ENCODE results near the gene FTSJ3. TPM values are rescaled to one million over a fixed set of nuclear protein-coding genes. Genes with fewer than 3 reads are reported as not detected.
A peak's percentile ranks its signal among the peaks of the same experiment; 100 is the strongest.

Gene FTSJ3
- total RNA-seq, 1 experiment from 2014 or later, result 82.4 TPM

GRCh38 chr17:63774969-63775265 lies 52.5 kb downstream of the FTSJ3 start:
- CTCF ChIA-PET, result no interaction called here
- Histone ChIP-seq H3K4me2 (ENCODE audit: low read length) (peak overlapping the region; percentile 88), H4K20me1 (ENCODE audit: low read length) (peaks cover 64% of the 10 kb centered on the region), H3K27ac (ENCODE audit: low read length) (0 out of 2 replicates have a peak overlapping the region, but pooled peaks have one; percentile 98), H3K79me2 (ENCODE audit: low read length) (peaks cover 94% of the 10 kb centered on the region), H3K36me3 (ENCODE audit: low read depth, low read length) (peaks cover 19% of the 10 kb centered on the region; the same call in 1 of the 2 replicates), H3K27me3 (ENCODE audit: low read length) (no peaks in the 10 kb centered on the region), H3F3A (ENCODE audit: low read length, unreplicated experiment) (no peaks in the 10 kb centered on the region), H3K9me2 (replicated peaks; ENCODE audit: low read length) (no peaks in the 10 kb centered on the region), H2AFZ (ENCODE audit: low read length) (no peak overlapping the region), H3K9ac (ENCODE audit: low read length) (peak overlapping the region; percentile 98), H3K4me3 (ENCODE audit: low read length) (peak overlapping the region; percentile 88), H3K9me3 (ENCODE audit: low read length) (no peaks in the 10 kb centered on the region), H3K4me1 (ENCODE audit: insufficient read depth, low read length) (peaks cover 47% of the 10 kb centered on the region)
- intact Hi-C loops (cut with micrococcal nuclease), result loop anchor here (10.0 kb wide), 1 partner anchor 340 kb away; no protein-coding TSS in a partner anchor
- no peak for TF ChIP-seq EZH2phosphoT487 (IDR thresholded peaks at IDR 0.05; ENCODE audit: borderline replicate concordance, low read length)
- TF ChIP-seq CTCF (conservative IDR thresholded peaks at IDR 0.05; ENCODE audit: low read depth, low read length), result no peak
- no peak for TF ChIP-seq EZH2 (IDR thresholded peaks at IDR 0.05; ENCODE audit: low read length, unreplicated experiment)
- DNase-seq (peak; percentile 32), ATAC-seq (no peak)
- POLR2A ChIA-PET (ENCODE audit: unreplicated experiment), result no interaction called here
- TSS peak; percentile 42 for BruUV-seq (replicated peaks)

- no peak; the same call in 1 of the 2 replicates for TF ChIP-seq CTCF (conservative IDR thresholded peaks at IDR 0.05; ENCODE audit: low read depth, low read length)
- TF ChIP-seq EZH2 (IDR thresholded peaks at IDR 0.05; ENCODE audit: low read length, unreplicated experiment), result no peak
- TF ChIP-seq EZH2phosphoT487 (IDR thresholded peaks at IDR 0.05; ENCODE audit: borderline replicate concordance, low read length), result no peak
- Histone ChIP-seq H3K4me2 (ENCODE audit: low read length) (peak within 1 kb of the TSS; percentile 88), H3K9ac (ENCODE audit: low read length) (peak within 1 kb of the TSS; percentile 98), H4K20me1 (ENCODE audit: low read length) (peaks cover 59% of the 10 kb centered on the region), H3K79me2 (ENCODE audit: low read length) (peaks cover 94% of the 10 kb centered on the region), H3K9me3 (ENCODE audit: low read length) (no peaks in the 10 kb centered on the region), H2AFZ (ENCODE audit: low read length) (peak within 1 kb of the TSS; percentile 63), H3K4me3 (ENCODE audit: low read length) (peak within 1 kb of the TSS; percentile 88), H3K9me2 (replicated peaks; ENCODE audit: low read length) (no peaks in the 10 kb centered on the region), H3K4me1 (ENCODE audit: insufficient read depth, low read length) (peaks cover 41% of the 10 kb centered on the region), H3F3A (ENCODE audit: low read length, unreplicated experiment) (no peaks in the 10 kb centered on the region), H3K27me3 (ENCODE audit: low read length) (no peaks in the 10 kb centered on the region), H3K36me3 (ENCODE audit: low read depth, low read length) (peaks cover 19% of the 10 kb centered on the region; the same call in 1 of the 2 replicates), H3K27ac (ENCODE audit: low read length) (peak within 1 kb of the TSS; percentile 98)
- ChIA-PET CTCF (interaction anchor here (0.8 kb wide), 1 partner anchor 311 kb away, joined by 4 read pairs; no protein-coding TSS in a partner anchor), POLR2A (ENCODE audit: unreplicated experiment) (interaction anchor here (0.6 to 0.7 kb wide), 3 partner anchors 67 to 528 kb away, joined by 3 to 4 read pairs (median 4); no protein-coding TSS in a partner anchor)
- intact Hi-C loops (cut with micrococcal nuclease), result loop anchor here (10.0 kb wide), 1 partner anchor 340 kb away; no protein-coding TSS in a partner anchor
- DNase-seq (peak; percentile 47), ATAC-seq (peak; percentile 3)
- BruUV-seq (replicated peaks), result no TSS peak
Measured at GRCh38 chr17:63774141-63774968, 53.1 kb downstream of the FTSJ3 start, which contains the start of gene DDX42. Gene DDX42 (plus strand): TSS chr17:63774170. CDS start chr17:63787050, 12,880 bp downstream.

All from PC-3 (cell line).